Fibroblast of the conjunctiva (primary cell): ENCODE results near the gene OR5B17.
A peak's percentile ranks its signal among the peaks of the same experiment; 100 is the strongest.
"Not testable (repeated sequence)": the region's sequence is repeated elsewhere in the genome, so short reads cannot be mapped to it uniquely, and the experiment has no call there.

Experiments
- DNase-seq: peaks from one replicate; pipeline ENCODE4 v3.0.0-alpha.2; 2010; ENCODE audit warnings: low read depth

The OR5B17 gene

DNA sequence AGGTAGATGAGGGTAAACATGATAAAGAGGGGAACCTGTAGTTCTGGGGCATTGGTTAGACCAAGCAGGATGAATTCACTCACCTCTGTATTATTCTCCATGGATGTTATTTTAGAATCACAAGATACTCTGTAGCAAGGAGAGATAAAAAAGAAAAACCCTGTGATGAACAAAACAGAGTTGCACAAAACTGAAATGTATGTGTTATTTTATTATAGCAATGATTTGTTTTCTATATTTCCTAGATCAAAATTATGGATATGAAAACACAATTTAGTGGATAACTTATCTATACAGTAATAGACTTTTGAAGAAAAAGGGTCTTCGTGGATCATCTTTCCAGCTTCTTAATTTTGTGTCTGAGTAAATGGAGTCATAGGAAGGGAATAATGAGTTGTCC is at the start of gene OR5B17:
Gene OR5B17, minus strand, starts transcription at position 101 of the 400 bp plus-strand sequence. Its CDS starts 0 bp downstream, at position 101.
- no peak for DNase-seq

DNA sequence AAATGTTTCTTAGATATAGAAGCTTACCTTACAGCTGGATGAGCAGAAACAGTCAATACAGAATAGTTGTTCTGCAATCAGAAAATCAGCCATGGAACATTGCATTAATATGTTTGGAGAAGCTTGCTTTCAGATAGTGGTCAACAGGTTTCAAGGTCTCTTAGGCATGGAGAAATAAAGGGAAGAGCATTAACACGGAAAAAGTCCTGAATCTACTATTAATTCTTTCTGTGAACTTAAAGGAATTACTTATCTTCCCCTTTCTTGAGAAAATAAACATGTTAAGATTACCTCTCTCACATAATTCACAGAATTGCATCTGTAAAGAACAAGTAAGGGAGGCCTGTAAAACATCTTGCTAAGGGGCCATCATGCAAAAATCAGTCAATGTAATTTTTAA is 47.9 kb upstream of the OR5B17 start, which contains the start of gene OR5B3:
Gene OR5B3, minus strand, starts transcription at position 101 of the 400 bp plus-strand sequence. CDS start 3,465 bp downstream, outside the sequence.
- DNase-seq, result no peak

DNA sequence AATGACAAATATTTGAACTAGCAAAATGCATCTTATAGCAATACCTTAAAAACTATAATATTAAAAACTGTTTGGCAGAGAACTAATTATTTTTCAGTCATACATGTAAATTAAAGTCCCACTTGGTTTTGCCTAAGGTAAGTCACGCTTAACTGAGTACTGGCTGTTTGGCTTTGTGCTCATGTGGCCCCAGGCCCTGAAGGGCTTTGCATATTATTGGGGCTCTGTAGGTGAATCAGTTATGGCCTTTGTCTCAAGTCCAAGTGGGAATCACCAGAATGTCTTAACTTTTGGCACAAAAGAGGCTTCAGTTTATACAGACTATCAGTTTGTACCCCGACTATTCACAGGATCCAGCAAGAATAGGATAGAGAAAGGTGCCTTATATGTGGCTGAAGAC is 40.8 kb upstream of the OR5B17 start:
- not testable (repeated sequence) for DNase-seq

DNA sequence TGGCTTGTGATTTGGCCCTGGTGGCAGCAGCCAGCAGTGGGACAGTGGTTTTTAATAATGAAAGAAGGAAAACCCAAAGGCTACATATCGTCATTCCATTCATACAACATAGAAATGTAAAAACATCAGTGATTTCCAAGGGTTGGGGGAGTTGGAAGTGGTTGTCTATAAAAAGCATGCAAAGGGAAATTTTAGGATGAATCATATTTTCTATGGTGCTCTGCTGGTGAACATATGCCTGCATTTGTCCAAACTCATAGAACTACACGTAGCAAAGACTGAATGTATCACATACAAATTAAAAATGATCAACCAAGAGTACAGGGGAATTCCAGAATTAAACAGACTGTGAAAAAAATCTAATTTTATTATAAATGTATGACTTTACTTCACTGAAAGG is 36.7 kb upstream of the OR5B17 start:
- DNase-seq, result no peak

DNA sequence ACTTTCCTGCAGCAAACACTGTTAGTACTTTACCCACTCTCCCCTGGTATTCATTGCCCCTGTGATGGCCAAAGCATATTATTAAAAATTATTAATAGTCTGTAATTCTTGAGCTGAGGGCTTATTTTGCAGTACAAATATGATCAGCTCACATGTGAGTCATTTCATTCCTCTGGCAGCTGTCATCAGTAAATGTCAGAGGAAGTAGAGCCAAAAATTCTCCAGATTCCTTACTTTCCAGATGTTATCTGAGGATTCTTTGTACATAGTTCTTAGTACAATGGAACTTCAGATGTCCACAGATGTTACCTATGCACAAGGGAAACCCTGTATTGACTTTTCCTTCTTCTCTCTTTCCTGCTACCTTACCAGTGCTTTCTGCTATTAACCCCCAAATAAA is 35.3 kb upstream of the OR5B17 start:
- DNase-seq, result peak; percentile 26

DNA sequence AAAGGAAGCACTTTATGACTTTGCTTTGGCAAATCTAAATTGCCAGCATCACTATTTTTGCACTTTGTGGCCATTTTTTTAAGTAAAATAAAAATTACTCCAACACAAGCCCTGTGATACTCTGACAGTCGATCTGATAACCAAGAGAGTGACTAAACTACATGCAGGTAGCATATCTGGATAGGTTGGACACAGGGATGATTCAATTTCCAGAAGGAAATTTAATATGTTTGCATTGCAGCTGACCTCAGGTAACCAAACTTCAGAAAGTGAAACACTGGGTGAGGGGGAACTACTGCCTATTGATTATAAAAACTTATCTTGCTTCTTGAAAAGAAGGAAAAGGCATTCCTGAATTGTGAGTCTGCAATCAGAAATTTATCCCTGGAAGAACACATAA is 33.9 kb upstream of the OR5B17 start:
- DNase-seq, result no peak

DNA sequence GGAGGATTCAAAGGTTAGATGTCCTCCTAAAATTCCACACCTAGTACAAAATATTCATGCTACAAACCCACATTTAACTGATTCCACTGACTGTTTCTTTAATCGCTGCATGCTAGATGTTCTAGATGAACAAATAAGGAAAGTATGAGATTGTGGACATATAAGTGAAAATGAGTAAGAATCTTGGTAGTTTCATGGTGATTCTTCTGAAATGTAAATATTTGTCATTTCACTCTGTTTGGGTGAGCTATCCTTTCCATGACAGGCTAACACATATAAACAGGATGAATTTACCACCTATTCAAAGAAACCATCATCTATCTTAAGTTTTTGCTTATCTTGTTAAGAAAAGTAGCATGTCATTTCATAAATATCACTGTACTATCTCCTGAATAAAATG is 33.0 kb upstream of the OR5B17 start:
- DNase-seq, result no peak

DNA sequence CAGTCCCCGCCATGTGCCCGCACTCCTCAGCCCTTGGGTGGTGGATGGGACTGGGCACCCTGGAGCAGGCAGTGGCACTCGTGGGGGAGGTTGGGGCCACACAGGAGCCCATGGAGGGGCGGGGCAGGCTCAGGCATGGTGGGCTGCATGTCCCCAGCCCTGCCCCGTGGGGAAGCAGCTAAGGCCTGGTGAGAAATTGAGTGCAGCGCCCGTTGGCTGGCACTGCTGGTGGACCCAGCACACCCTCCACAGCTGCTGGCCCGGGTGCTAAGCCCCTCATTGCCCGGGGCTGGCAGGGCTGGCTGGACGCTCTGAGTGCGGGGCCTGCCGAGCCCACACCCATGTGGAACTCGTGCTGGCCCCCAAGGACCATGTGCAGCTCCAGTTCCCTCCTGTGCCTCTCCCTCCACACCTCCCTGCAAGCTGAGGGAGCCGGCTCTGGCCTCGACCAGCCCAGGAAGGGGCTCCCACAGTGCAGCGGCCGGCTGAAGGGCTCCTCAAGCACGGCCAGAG is 31.7 kb upstream of the OR5B17 start:
- no peak for DNase-seq

DNA sequence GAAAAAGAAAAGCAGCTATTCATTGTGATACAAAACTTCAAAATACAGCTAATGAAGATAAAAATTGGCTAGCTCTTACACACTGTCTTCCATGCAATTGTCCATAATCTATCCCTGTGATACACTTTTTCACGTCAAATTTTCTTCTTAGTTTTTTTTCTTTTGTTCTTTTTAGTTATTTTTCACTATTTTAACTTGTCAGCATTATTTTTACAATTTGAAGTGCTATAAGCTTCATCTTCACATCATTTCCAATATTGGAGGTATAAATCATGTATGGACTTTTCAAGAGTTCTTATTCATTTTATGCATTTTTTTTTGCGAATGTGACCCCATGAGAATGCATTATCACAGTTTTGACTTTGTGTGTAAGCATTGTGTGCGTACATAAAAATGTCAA is 4.1 kb downstream of the OR5B17 start:
- no peak for DNase-seq

DNA sequence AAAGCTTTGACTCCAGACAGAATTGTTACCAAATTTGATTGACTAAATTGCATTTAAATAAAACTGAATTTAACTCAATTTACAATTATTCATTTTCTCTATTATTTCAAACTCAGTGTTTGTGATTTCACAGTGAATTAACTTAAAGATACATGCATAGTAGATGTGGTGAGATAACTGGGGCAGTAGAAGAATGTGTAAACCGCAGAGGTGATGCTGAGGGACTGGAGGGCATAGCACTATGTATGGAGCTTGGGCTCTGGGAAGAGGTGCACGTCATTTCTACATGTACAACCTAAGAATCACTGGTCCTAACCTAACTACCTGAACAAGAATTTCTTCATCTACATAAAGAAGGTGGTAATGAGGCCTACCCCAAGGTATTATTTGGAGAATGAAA is 13.7 kb downstream of the OR5B17 start:
- no peak for DNase-seq

DNA sequence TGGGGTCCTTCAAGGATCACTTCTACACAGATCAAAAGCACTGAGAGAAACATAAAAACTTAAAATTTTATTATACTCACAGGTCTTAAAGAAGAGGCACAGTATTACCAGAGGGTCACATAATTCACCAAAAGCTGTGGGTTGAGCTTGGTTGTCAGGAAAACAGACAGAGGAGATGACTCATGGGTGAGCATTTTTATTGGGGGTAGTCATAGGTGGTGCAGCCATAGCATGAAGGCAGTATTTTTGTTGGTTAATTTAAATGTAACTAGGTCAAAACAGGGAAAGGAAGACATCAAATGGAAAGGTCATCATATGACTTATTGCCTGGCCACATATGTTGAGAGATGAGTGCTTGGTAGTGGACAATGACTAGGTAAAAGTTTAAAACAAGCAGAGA is 24.2 kb downstream of the OR5B17 start:
- peak; percentile 36 for DNase-seq

DNA sequence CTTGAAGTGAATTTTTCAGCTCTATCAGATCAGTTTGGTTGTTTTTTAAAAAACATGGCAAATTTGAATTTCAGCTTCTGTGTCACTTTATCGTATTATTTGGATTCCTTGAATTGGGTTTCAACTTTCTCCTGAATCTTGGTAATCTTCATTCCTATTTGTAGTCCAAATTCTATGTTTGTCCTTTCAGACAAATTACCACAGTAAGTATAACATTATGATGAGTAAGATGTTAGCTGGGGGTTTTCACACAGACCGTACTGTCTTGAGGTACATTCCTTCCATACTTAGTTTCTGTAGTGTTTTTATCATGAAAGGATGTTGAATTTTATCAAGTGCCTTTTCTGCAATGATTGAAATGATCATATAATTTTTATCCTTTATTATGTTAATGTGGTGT is 28.0 kb downstream of the OR5B17 start:
- DNase-seq, result no peak

DNA sequence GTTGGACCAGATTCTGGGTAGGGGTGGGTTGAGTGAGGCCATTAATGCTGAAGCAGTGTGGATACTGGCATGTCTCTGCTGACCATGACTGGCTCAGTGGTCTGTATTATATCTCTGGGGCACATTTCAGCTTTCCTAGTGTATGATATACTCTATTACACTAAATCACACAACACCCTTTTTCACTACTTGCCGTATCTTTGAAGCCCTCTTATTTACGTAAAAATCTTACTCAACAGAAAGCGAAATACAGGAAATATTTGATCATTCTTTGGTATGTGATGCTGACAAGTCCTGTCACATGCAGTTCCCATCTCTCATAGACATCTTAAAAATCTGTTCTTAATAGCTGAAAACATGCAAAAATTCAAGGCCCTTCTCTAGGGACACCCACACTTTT is 40.3 kb downstream of the OR5B17 start:
- no peak for DNase-seq

DNA sequence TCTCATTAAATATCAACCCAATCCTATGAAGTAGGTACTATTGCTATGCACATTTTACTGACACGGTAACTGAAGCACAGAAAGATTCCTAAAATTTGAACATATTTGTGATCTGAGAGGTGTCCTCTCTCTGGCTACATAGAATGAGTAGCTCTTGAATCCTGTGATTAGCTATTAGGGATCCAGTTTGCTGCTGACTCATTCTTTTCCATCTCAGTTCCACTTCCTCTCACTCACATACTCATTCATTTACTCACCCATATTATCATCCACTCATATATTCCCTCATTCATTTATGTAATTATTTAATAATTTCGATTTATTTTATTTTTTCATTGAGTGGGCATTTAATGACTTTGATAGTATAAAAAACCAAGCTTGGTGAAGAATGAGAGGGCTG is 42.7 kb downstream of the OR5B17 start:
- DNase-seq, result no peak
